Renal cortical epithelial cell (primary cell): Measurements from ENCODE around the gene PIGT. TPM values are rescaled to one million over a fixed set of nuclear protein-coding genes. Genes with fewer than 3 reads are reported as not detected.

Source experiments
- DNase-seq: peaks from one replicate; pipeline ENCODE4 v3.0.0-alpha.2; 2011; ENCODE audit warnings: low read depth
- total RNA-seq: library from RNA; depleted of rRNA; stranded (reverse); fragments of >200 nt; gene quantifications from 2 replicates; pipeline ENCODE4 v1.2.3, GENCODE V29; 2014

Gene PIGT
- total RNA-seq, 1 donor from 2014 or later, result 32.9 TPM

GRCh38 chr20:45400346-45401031, 15.5 kb upstream of the PIGT start:
- no peak for DNase-seq

- peak; percentile 26 for DNase-seq
Observed at GRCh38 chr20:45402946-45403345, 13.0 kb upstream of the PIGT start.

- no peak for DNase-seq
Observed at GRCh38 chr20:45404438-45404837, 11.5 kb upstream of the PIGT start.

GRCh38 chr20:45405571-45406259, 10.2 kb upstream of the PIGT start:
- peak; percentile 12 for DNase-seq

- no peak for DNase-seq
Observed at GRCh38 chr20:45406260-45407066, 9.5 kb upstream of the PIGT start.

GRCh38 chr20:45407067-45407745, 8.7 kb upstream of the PIGT start:
- DNase-seq, result peak; percentile 28

GRCh38 chr20:45407783-45408645, 7.9 kb upstream of the PIGT start, which contains the start of gene DBNDD2:
DBNDD2 (plus strand) TSS chr20:45408289; CDS start chr20:45408468, 179 bp downstream.
- DNase-seq, result no peak

GRCh38 chr20:45408646-45409213, 7.2 kb upstream of the PIGT start:
- DNase-seq, result no peak

GRCh38 chr20:45409521-45410272, 6.2 kb upstream of the PIGT start:
- no peak for DNase-seq

- peak; percentile 9 for DNase-seq
Observed at GRCh38 chr20:45410887-45411286, 5.1 kb upstream of the PIGT start.

GRCh38 chr20:45412653-45413052, 3.3 kb upstream of the PIGT start:
- DNase-seq, result no peak

- no peak for DNase-seq
Observed at GRCh38 chr20:45413479-45413878, 2.5 kb upstream of the PIGT start.

- DNase-seq, result no peak
Observed at GRCh38 chr20:45416917-45417316, 976 bp downstream of the PIGT start.

- peak; percentile 98 for DNase-seq
Observed at GRCh38 chr20:45419188-45420091, 3.5 kb downstream of the PIGT start.

GRCh38 chr20:45420125-45420524, 4.2 kb downstream of the PIGT start:
- DNase-seq, result no peak

GRCh38 chr20:45423700-45424099, 7.8 kb downstream of the PIGT start:
- no peak for DNase-seq

GRCh38 chr20:45425561-45425960, 9.6 kb downstream of the PIGT start:
- DNase-seq, result no peak

GRCh38 chr20:45426320-45427016, 10.5 kb downstream of the PIGT start:
- peak; percentile 25 for DNase-seq
